NT2/D1 (cell line): ENCODE data around the gene CAPN14.

Source experiments
- SUZ12 ChIP-seq: IDR thresholded peaks from 2 replicates; pipeline ENCODE4 v1.6.1; 2011; ENCODE audit not compliant: insufficient read length, insufficient read depth; ENCODE audit errors: extremely low read depth
- YY1 ChIP-seq: IDR thresholded peaks from 2 replicates; pipeline ENCODE4 v1.6.1; 2011; ENCODE audit not compliant: insufficient read length, insufficient read depth
- ZNF274 ChIP-seq: IDR thresholded peaks from 2 replicates; pipeline ENCODE4 v1.6.1; 2011; ENCODE audit warnings: mild to moderate bottlenecking, low read depth, low read length

- no peak for TF ChIP-seq ZNF274
- no peak for TF ChIP-seq SUZ12
- TF ChIP-seq YY1 = no peak
Observed at GRCh38 chr2:31227711-31228125, 10.4 kb upstream of the CAPN14 start.
